GM12891 (cell line): ENCODE measurements around the gene TRAPPC3.

ENCODE experiments used
- POLR2A ChIP-seq: IDR thresholded peaks from 2 replicates; pipeline ENCODE4 v1.6.1; 2011; ENCODE audit warnings: low read depth, low read length, control low read depth
- POLR2AphosphoS5 ChIP-seq: IDR thresholded peaks from 2 replicates; pipeline ENCODE4 v1.6.1; 2011; ENCODE audit warnings: low read depth, low read length, control low read depth

DNA sequence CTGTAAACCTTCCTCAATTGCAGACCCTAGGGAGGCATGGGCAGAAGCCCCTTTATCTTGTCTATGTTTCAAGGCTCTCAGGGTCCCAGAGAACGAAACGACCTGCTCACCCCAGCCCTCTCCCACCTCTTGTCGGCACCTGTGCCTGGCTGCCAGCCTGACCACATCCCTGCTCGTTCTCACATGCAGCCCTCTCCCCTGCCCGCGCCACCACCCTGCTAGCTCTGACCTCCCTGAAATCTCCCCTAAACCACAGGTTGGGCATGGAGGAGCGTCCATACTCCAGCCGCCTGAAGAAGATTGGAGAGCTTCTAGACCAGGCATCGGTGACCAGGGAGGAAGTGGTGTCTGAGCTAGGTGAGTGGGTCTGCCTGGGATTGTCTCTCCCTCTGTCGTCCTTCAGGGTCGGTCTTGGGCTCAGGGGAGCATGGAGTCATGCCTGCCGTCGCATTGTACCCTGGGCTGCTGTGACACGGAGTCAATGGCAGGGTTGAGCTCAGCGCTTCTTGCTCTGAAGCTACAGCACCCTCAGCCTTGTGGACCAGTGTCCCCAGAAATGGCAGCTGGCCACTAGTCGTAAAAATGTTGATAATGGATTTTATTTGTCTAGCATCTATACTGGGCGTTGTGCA lies 57.0 kb downstream of the TRAPPC3 start:
- TF ChIP-seq POLR2A = no peak
- no peak for TF ChIP-seq POLR2AphosphoS5
